Subcutaneous adipose tissue (tissue), 4 donors: ENCODE measurements around the gene PKN1. TPM values are rescaled to one million over a fixed set of nuclear protein-coding genes. Genes with fewer than 3 reads are reported as not detected.

Experiments used
- CTCF ChIP-seq: fragments of 450-650 bp; IDR thresholded peaks from one replicate; pipeline ENCODE4 v1.5.1; 2016; ENCODE audit warnings: low read depth, mild to moderate bottlenecking, control low read depth, antibody characterized with exemption, moderate library complexity
- total RNA-seq, 4 donors: library from RNA; depleted of rRNA; stranded (reverse); fragments of >200 nt; gene quantifications; one replicate each; pipeline ENCODE4 v1.1.0, GENCODE V29; 2016

The PKN1 gene
- total RNA-seq, 4 donors from 2014 or later: 47.8 to 136 (median 75.8) TPM

GRCh38 chr19:14450168-14450874 lies 17.2 kb downstream of the PKN1 start:
- TF ChIP-seq CTCF: no peak

GRCh38 chr19:14450876-14451275 lies 17.8 kb downstream of the PKN1 start:
- TF ChIP-seq CTCF: no peak

- no peak for TF ChIP-seq CTCF
Measured at GRCh38 chr19:14459703-14460102, 26.6 kb downstream of the PKN1 start.

- no peak for TF ChIP-seq CTCF
Measured at GRCh38 chr19:14460935-14461334, 27.8 kb downstream of the PKN1 start.

GRCh38 chr19:14463747-14464146 lies 30.6 kb downstream of the PKN1 start:
- TF ChIP-seq CTCF: no peak

GRCh38 chr19:14467391-14467790 lies 34.3 kb downstream of the PKN1 start:
- TF ChIP-seq CTCF: no peak

- TF ChIP-seq CTCF: no peak
Measured at GRCh38 chr19:14467816-14468215, 34.7 kb downstream of the PKN1 start.
